Astrocyte of the spinal cord (primary cell): ENCODE results near the gene OR10A5.
"Not testable (repeated sequence)": the region's sequence is repeated elsewhere in the genome, so short reads cannot be mapped to it uniquely, and the experiment has no call there.

ENCODE experiments used
- DNase-seq: peaks from one replicate; pipeline ENCODE4 v3.0.0; 2011; ENCODE audit warnings: low read depth, low spot score
- H3K4me3 ChIP-seq: 2 replicates; pipeline ENCODE4 v1.5.1; 2011; ENCODE audit warnings: low read depth, mild to moderate bottlenecking, low read length, moderate library complexity
- CTCF ChIP-seq: IDR thresholded peaks from 2 replicates; pipeline ENCODE4 v1.5.1; 2012; ENCODE audit warnings: low read depth, mild to moderate bottlenecking, low read length, inconsistent platforms
- in situ Hi-C: cut with HindIII; loops from 2 replicates; pipeline ENCODE4 v1.10.0; 2017; ENCODE audit warnings: low sequenced_read_pairs

The OR10A5 gene, protein sequence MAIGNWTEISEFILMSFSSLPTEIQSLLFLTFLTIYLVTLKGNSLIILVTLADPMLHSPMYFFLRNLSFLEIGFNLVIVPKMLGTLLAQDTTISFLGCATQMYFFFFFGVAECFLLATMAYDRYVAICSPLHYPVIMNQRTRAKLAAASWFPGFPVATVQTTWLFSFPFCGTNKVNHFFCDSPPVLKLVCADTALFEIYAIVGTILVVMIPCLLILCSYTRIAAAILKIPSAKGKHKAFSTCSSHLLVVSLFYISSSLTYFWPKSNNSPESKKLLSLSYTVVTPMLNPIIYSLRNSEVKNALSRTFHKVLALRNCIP

GRCh38 chr11:6845383-6845782 lies at the start of gene OR10A5:
OR10A5 (plus strand) TSS chr11:6845683; CDS start chr11:6845683, 0 bp downstream.
- no peak for DNase-seq
- no peak for TF ChIP-seq CTCF
- no peak within 1 kb of the TSS for H3K4me3 ChIP-seq
- in situ Hi-C loops, result no loop called here

- DNase-seq, result no peak
- H3K4me3 ChIP-seq, result no peak within 1 kb of the TSS
- TF ChIP-seq CTCF, result no peak
- in situ Hi-C loops, result no loop called here
These were observed 46.1 kb upstream of the OR10A5 start, which contains the start of gene OR6A2 for GRCh38 chr11:6799402-6799801. OR6A2 (minus strand) TSS chr11:6799689; CDS start chr11:6795708, 3,981 bp downstream.

- H3K4me3 ChIP-seq, in situ Hi-C loops, DNase-seq: not testable (repeated sequence)
These were observed 44.4 kb upstream of the OR10A5 start for GRCh38 chr11:6801075-6801474.

DNA sequence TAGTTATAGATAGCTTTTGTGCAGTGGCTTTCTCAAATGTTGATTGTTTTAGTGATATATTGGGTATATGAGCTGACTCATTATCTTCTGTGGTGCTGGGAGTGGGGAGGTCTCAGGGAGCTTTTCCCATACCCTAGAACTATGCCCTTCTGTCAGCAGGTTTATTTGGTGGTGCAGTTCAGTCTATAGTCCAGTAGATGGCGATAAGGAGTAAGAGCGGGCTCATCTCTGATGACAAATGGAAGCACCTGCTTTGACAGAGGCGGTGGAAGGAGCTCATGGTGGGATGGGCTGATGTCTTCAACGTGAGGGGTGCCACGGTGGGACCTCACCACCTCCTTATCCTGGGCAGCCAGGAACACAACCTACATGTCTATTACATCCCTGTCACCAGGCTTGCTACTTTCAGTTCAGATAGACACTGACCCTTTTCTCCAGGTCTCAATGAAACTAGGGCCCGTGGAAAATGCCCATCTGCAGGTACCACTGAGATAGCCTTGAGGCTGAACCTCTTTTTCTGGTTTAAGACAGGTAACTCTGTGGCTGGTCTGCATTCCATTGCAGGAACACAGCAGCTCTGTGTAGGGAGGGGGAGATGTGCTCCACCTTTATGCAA lies 33.0 kb upstream of the OR10A5 start:
- TF ChIP-seq CTCF, result peak; percentile 92
- DNase-seq, result peak; percentile 35
- in situ Hi-C loops, result no loop called here

GRCh38 chr11:6813656-6814055 lies 31.8 kb upstream of the OR10A5 start:
- H3K4me3 ChIP-seq, result no peak overlapping the region
- in situ Hi-C loops, result no loop called here
- no peak for TF ChIP-seq CTCF
- DNase-seq, result no peak

More for the DNA sequence above, 33.0 kb upstream of the OR10A5 start:
- H3K4me3 ChIP-seq, result no peak overlapping the region

- TF ChIP-seq CTCF, result no peak
- DNase-seq, result no peak
These were observed 27.8 kb upstream of the OR10A5 start for GRCh38 chr11:6817694-6818093.

DNA sequence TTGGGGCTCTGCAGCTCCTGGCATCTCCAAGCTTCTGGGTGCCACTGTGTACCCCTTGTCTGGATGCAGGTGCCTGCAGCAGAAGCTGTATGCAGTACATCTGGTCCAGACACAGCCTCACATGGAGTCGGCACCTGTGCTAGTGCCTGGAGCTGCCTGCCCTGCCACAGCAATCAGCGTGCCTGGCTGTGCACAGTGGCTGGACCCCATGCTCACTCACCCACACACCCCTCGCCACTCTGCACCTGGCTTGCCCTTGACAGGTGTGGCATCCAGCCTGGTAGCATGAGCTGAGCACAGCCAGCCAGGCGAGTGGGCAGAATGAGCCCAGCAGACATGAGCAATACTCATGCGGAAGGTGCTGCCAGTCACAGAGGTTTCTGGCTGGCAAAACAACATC lies 26.5 kb upstream of the OR10A5 start:
- in situ Hi-C loops, result no loop called here
- DNase-seq, result no peak
- TF ChIP-seq CTCF, result no peak
- no peak overlapping the region for H3K4me3 ChIP-seq

More at GRCh38 chr11:6817694-6818093, 27.8 kb upstream of the OR10A5 start:
- in situ Hi-C loops, result no loop called here
- H3K4me3 ChIP-seq, result no peak overlapping the region
